GM21515 (cell line): ENCODE results near the gene ARHGAP32.
"Not testable (repeated sequence)": the region's sequence is repeated elsewhere in the genome, so short reads cannot be mapped to it uniquely, and the experiment has no call there.

ENCODE experiments used
- ATAC-seq: cut with Tn5 transposase; IDR thresholded peaks from one replicate; pipeline ENCODE4 v1.9.1; 2021; ENCODE audit not compliant: unreplicated experiment

Gene ARHGAP32

GRCh38 chr11:129040934-129041333, 151.2 kb downstream of the ARHGAP32 start:
- no peak for ATAC-seq

GRCh38 chr11:129035244-129035643, 156.9 kb downstream of the ARHGAP32 start:
- no peak for ATAC-seq

GRCh38 chr11:129034001-129034400, 158.1 kb downstream of the ARHGAP32 start:
- ATAC-seq = no peak

GRCh38 chr11:129023968-129024676, 168.0 kb downstream of the ARHGAP32 start:
- ATAC-seq = no peak

- ATAC-seq = no peak
Observed at GRCh38 chr11:129021295-129021694, 170.8 kb downstream of the ARHGAP32 start.

GRCh38 chr11:129018991-129019390, 173.1 kb downstream of the ARHGAP32 start:
- ATAC-seq = no peak

GRCh38 chr11:129018126-129018525, 174.0 kb downstream of the ARHGAP32 start:
- ATAC-seq = no peak

GRCh38 chr11:129013737-129014475, 178.2 kb downstream of the ARHGAP32 start:
- no peak for ATAC-seq

GRCh38 chr11:129012880-129013279, 179.2 kb downstream of the ARHGAP32 start:
- ATAC-seq = no peak

GRCh38 chr11:129006161-129006560, 186.0 kb downstream of the ARHGAP32 start:
- ATAC-seq = no peak

GRCh38 chr11:128999165-128999564, 193.0 kb downstream of the ARHGAP32 start:
- not testable (repeated sequence) for ATAC-seq

GRCh38 chr11:128988242-128988970, 203.7 kb downstream of the ARHGAP32 start:
- no peak for ATAC-seq

- no peak for ATAC-seq
Observed at GRCh38 chr11:128985880-128986279, 206.2 kb downstream of the ARHGAP32 start.

- no peak for ATAC-seq
Observed at GRCh38 chr11:128983023-128983422, 209.1 kb downstream of the ARHGAP32 start.

GRCh38 chr11:128981254-128981653, 210.9 kb downstream of the ARHGAP32 start:
- ATAC-seq = no peak

GRCh38 chr11:128970598-128971190, 221.4 kb downstream of the ARHGAP32 start:
- no peak for ATAC-seq

- ATAC-seq = no peak
Observed at GRCh38 chr11:128968916-128969315, 223.2 kb downstream of the ARHGAP32 start.

GRCh38 chr11:128967578-128967977, 224.5 kb downstream of the ARHGAP32 start:
- no peak for ATAC-seq

- ATAC-seq = peak; percentile 99
Observed at GRCh38 chr11:128965485-128965884, 226.6 kb downstream of the ARHGAP32 start.

GRCh38 chr11:128964463-128964930, 227.6 kb downstream of the ARHGAP32 start:
- no peak for ATAC-seq

- no peak for ATAC-seq
Observed at GRCh38 chr11:128963744-128964325, 228.3 kb downstream of the ARHGAP32 start.
